ENCODE data around the gene IFT27.
"Not testable (repeated sequence)": the region's sequence is repeated elsewhere in the genome, so short reads cannot be mapped to it uniquely, and the experiment has no call there.

Gene IFT27

DNA sequence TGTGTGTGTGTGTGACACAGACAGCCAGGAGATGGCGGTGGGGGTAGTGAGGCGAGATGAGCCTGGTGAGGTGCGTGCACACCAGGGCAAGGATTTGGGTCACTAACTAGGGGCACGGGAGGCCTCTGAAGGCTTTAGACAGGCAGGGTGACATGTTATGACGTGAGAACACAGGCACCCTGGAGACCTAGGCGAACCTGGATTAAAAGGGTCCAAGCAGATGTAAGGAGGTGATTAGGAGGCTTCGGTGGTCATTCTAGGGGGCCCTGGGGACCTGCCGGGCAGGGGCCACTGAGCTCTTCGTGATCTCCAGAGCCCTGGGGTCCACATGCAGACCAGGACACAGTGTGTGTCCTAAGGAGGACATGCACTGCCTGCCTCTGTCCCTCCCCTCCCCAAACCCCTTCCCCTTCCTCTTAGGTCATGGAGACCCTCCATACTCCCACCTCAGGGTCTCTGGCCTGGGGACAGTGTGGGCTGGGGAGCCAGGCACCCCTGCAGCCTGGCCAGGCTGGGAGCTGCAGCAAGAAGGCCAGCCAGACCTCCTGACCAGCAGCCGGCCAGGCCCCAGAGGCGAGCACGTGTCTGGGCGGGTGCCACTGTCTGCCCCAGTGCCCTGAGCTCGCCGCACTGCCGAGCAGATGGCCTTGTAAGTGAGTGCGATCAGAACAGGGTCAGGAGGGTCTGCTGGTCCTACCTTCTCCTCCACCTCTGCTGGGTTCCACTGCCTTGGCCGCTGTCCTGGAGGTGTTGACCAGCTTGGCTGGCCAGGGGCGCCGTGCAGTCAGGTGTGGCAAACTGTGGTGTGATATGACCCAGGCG is 32.1 kb downstream of the IFT27 start:
- DNase-seq (ENCODE audit: low spot score), result no peak

DNA sequence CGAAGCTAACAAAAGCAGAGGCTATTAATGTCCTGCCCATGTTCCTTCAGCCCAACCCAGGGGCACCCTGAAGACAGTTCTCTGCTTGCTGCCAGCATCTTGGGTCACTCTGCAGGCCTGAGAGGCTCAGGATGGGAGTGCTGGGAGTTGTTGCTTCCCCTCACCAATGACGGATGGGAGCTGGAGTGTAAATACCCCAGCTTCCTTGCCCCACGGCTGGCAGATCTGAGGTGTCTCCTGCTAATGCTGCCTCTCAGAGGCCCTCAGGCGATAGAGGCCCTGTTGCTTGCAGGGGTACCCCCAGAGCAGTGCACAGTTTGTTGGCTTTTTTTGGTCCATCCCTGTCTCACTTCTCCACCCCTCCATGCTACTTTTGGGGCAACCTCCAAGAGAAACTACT is 32.9 kb downstream of the IFT27 start:
- DNase-seq (ENCODE audit: low spot score), result no peak

DNA sequence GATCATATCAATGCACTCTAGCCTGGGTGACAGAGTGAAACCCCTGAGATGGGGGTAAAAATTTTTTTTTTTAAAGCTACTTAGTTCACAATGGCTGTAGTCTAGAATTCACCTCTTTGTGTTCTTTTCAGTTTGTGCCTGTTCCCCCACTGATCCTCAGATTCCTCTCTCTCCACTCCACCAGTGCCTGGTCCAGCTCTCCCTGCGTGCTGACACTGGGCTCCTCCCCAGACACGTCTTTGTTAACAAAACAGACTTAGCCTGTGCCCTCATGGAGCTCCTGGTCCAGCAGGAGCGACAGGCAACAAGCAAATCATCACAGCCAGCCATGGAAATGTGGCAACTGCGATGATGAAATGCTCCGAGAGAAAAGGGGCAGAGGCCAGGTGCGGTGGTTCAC is 34.0 kb downstream of the IFT27 start:
- no peak for DNase-seq (ENCODE audit: low spot score)

DNA sequence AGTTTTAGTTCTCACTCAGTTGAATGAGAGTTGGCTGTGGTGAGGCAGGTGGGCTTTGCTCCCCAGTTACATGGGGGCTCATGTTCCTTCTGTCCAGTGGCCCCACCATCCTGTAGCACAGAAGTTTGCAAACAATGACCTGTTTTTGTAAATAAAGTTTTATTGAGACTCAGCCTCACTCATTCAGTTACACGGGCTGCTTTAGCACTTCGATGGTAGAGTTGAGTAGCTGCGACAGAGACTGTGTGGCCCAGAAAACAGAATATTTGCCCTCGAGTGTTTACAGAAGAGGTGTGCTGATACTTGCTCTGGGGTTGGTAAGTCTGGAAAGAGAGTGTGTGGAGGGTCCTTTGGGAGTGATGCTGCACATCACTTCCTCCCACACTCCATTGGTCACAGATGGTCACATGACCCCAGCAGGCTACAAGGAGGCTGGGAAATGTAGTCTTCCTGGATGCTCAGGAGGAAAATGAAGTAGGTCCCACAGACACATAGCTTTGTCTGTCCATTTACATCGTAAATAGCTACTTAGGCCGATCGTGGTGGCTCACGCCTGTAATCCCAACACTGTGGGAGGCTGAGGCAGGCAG is 34.6 kb downstream of the IFT27 start:
- no peak for DNase-seq (ENCODE audit: low spot score)

DNA sequence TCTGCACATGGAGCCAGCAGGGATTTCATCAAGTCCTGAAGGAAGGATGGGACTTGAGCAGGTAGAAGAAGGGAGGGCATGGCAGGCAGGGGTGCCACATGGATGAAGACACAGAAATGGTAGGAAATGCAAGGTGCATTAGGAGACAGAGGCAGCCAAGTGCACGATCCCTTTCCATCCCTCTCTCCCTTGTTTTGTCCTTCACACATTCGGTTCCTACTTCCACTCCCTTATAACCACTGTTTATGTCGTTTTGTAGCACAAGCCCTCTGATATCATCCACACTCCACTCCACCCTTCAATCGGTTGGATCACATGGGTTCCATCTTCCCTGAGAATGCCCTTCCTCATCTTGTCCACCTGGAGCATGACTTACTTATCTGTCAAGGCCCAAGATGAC is 35.2 kb downstream of the IFT27 start:
- no peak for DNase-seq (ENCODE audit: low spot score)

DNA sequence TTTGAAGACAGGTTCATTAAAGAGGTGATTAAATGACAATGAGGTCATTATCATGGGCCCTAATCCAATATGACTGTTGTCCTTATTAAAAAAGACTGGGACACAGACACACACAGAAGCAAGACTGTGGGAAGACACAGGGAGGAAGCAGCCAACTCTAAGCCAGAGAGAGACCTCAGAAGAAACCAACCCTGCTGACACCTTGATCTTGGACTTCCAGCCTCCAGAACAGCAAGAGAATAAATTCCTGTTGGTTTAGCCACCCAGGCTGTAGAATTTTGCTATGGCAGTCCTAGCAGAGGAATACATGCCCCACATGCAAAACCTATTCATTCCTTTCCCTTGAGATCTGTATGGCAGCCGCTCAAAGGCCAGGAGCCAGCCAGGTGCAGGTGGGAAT is 36.7 kb downstream of the IFT27 start:
- DNase-seq (ENCODE audit: low spot score), result no peak

DNA sequence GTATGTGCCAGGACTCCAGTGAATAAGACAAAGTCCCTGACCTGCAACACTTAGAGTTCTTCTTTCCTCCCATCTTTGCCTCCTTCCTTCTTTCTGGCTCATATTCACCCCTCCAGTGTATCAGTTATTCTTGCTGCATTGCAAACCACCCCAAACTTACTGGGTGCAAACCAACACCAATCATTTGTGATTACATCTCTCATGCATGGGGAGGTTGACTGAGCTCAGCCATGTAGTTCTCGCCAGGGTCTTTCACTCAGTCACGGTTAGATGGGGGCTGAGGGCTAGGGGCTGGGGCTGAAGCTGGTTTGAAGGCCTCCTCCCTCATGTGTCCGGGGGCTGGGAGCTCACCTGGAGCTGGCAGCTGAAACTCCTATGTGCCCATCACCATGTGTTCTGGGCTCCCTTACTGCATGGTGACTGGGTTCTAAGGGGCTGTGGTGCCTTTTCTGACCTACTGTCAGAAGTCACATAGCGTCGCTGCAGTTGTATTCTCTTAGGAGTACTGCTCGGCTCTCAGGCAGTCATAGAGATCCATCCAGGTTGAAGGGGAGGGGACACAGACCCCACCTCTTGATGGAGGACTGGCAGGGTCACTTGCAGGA is 37.4 kb downstream of the IFT27 start:
- DNase-seq (ENCODE audit: low spot score), result no peak

DNA sequence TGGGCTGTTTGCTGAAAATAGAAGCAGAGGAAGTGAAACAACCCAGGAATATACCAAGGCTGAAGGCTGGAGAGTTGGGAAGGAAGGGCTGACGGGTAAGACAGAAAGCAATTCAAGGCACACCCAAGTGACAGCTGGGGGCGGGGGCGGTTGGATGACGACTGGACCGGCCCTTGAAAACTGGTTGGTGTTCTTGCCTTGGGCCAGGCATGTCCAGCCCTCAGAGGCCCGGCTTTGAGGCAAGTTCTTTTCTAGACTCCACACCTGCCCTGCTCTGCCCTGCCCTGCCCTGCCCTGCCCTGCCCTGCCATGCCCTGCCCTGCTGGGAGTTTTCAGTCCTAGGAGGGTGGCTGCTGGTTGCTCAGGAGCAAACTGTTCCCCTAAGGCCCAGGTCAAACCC is 38.1 kb downstream of the IFT27 start:
- no peak for DNase-seq (ENCODE audit: low spot score)

DNA sequence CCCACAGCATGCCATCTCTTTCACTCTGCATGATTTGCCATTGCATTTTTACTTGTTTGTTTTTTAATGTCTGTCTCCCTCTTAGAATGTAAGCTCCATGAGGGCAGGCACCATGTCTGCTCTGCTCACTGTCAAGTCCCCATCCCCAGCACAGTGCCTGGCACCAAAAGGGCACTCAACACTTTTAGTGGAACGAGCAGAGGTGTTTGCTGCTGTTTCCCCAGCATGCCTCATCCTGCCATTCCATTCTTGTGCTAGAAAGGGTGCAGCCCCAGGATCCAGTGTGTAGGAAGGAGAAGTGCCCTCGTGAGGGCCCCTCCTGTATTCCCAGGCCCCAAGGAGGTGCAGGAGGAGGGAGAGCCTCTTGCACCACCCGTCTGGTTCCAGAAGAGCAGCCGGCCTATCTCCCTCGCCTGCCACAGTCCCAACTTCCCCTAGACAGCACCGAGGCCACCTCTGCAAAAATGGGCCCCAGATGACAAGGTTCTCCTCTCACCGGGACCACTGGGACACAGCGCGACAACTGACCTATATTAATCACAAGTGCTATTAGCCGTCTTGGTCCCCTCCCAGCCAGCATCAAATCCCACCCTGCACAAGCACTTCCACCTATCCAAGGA is 39.1 kb downstream of the IFT27 start:
- no peak for DNase-seq (ENCODE audit: low spot score)

DNA sequence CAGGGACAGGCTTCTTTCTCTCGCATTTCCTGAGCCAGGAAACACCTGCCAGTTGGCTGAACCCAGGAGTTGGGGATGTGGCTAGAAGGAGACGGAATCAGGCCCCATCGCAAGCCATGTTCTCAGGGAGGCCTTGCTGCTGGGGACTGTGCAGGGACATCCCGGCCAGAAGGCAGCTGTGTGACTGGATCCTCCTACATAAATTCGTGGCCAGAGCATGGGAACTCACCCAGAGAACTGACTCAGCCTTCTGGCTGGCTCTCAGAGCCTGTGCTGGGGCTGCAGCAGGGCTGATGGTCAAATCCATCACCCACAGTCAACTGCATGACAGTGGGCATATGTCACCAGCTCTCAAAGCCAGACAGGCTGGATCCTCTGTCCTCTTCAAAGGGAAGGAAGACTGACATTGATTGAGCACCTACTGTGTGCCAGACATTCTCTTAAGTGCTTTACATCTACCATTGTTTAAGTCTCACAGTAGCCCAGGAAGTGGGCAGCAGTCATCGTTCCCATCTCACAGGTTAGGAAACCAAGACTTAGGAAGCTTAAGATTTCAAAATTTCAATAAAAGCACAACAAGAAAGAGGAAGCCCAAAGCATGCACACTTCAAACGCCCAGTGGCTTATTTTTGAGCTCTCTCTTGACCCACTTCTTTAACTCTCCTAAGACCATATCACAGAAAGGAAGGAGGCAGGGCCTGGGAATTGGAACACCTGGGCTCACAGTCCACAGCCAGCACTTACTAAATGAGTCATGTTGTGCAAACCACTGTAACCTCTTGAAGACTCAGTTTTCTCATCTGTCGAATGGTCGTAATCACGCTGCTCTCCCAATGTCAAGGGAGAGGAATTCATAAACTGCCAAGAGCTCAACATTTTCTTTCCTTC is 41.5 kb downstream of the IFT27 start:
- DNase-seq (ENCODE audit: low spot score), result peak; percentile 28

DNA sequence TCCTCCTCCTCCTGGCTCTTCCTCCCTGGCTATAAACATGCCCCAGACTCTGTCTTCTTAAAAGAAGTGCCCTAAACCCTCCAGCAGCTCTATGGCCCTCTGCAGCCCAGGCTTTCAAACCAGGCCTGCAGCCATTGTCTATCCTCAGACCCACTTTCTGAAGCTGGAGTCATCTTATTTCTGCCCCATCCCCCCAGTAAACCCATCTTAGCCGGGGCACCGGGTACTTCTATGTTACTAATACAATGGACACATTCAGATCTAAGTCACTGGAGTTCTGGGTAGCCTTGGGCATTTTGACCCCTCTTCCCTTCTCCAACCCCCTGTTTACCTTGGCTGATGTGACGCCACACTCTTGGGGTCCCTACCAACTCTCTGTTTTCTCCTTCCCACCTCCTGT is 42.6 kb downstream of the IFT27 start:
- DNase-seq (ENCODE audit: low spot score), result no peak

DNA sequence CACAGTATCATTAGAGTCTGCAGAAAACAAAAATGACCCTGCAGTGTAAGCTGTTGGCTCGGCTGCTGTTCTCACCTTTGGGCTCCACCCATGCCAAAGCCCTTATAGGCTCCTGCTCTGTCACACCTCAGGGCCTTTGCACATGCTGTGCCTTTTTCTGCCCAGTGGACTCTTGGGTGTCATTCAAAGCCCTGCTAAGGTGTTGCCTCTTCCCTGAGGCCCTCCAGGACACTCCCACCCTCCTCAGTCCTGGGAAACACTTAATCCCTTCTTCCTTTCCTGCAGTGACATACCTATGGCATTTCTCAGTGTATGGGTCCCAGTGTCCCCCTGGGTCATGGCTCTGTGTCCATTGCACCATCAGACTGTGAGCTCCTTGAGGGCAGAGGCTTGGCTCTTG is 43.3 kb downstream of the IFT27 start:
- no peak for DNase-seq (ENCODE audit: low spot score)

DNA sequence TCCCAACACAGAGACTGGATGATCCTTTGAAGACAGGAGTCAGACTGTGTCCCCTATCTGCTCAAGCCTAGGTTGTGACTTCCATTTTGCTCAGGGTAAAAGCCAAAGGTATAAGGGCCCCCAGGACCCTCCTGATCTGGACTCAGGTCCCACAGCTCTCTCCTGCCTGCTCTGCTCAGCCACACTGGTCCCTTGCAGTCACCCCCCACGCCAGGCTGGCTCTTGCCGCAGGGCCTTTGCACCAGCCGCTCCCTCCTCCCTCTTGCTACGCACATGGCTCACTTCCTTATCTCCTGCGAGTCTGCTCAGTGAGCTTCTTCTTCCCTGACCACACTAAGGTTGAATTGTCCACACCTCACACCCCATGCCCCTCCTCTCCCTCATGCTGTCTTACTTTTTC is 44.0 kb downstream of the IFT27 start:
- no peak for DNase-seq (ENCODE audit: low spot score)

DNA sequence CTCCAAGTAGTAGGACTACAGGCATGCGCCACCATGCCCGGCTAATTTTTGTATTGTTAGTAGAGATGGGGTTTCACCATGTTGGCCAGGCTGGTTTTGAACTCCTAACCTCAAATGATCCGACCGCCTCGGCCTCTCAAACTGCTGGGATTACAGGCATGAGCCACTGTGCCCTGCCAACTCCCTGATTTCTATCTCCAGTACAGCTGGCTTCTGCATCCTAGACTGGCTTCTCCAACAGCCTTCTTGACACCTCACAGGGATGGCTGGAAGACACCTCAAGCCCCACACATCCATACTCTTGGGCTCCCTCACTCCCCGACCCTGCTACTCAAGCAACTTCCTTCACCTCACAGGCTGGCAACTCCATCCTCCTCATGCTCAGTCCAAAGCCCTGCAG is 44.6 kb downstream of the IFT27 start:
- DNase-seq (ENCODE audit: low spot score), result not testable (repeated sequence)

DNA sequence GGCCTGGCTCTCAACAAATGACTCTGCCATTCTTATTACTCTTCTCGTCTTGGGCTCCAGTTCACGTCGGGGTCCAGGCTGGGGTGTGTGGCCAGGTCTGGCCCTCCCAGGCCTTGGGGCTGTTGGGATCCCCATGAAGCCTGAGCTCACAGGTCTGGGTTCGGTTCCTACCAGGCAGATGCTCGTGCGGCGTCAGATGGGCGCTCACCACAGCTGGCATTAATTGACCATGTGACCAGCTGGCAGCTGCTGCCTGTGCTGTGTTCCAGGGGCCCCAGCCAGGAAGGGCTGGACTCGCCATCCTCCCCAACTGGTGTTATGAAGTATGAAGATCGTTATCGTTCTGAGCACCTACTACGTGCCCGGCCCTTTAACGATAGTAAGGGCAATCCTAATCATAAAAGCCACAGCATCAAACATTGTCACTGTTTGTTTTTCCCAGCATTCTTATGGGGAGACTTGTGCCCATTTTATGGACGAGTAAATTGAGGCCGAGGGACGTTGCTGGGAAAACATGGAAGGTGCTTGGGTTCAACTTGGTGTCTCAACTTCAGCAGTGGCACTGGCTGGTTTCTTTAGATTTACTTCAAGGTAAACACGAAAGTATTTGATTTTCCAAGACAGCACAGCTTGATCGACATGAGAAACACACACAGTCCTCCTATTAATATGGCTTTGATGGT is 45.6 kb downstream of the IFT27 start:
- no peak for DNase-seq (ENCODE audit: low spot score)

DNA sequence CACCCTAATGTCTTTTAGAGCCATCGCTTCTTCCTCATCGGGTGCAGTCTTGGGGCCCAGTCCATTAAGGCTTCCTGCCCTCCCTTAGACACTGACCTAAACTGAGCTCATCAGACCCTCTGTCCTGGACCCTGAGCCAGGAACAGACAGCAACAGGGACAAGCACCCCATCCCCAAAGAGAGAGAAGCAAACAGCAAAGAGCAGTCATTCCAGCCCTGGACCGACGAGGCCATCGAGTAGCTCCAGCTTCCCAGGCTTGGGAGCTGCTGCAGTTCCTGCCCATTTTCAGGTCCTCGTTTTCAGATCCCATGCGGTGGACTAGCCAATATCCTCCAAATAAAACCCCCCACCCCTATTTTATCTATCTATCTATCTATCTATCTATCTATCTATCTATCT is 46.6 kb downstream of the IFT27 start:
- no peak for DNase-seq (ENCODE audit: low spot score)

DNA sequence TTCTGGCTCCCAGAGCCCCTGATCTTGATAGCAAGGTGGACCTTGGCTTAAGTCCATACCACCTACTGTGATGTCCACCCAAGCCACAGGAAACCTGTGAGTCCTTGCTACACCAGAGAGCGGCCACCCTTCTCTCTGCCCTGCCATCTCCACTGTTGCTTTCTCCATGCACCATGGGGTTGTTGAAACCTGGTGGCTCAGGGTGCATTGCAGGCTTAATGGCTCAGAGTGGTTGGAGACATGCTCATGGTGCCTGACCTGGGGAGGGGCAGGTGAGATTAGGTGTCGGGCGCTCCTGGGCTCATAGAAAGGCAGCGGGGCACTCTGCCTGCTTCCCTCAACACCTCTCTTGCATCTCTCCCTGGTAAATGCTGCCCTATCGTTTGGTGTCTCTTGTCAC is 47.4 kb downstream of the IFT27 start:
- DNase-seq (ENCODE audit: low spot score), result no peak

DNA sequence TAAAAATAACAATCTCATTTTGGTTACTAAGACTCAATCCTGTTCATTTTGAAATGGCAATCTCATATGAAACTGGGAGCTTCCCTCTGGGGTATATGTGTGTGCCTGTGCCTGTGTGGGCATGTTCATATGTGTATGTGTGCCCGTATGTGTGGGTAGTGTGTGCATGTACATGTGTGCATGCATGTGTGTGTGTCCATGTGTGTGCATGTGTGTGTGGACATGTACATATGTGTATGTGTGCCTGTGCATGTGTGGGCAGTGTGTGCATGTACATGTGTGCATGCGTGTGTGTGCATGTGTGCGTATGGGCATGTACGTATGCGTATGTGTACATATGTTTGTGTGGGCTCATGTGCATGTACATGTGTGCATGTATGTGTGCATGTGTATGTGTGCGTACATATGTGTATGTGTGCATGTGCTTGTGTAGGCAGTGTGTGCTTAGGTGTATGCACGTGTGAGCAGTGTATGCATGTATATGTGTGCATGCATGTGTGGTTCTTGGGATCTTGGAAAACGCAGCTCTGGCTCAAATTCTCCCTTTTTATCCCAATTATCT is 47.9 kb downstream of the IFT27 start:
- no peak for DNase-seq (ENCODE audit: low spot score)

DNA sequence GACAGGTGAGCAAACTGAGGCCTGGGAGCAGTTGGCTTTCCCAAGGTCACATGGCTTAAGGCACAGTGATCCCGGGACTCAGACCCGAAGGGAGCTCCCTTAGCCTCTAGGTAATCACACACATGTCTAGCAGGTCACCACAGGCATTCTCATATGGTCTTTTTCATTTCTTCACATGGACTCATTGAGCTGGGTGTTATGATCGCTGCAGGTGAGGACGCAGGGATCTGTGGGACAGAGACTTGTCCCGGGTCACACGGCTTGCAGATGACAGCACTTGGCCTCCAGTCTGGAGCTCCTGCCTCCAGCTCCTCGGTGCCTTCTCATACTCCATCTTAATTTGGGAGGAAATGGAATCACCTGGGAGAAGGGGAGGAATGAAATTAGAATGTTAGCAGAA is 48.8 kb downstream of the IFT27 start:
- DNase-seq (ENCODE audit: low spot score), result no peak

DNA sequence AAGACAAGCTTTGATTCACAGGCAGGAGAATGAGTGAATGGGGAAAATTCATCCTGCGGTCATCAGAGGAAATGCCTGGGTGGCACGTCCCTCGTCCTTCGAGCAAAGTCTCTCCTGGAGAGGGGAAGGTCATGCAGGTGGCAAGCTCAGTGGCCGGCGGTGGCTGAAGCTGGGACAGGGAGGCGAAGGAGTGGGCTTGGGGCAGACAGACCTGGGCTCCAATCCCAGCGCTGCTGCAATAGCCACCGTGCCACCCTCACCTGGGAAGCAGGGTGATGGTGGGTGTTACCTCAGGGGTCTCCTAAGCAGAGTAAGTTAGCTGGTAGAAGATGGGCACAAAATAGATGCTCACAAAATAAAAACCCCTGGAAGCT is 49.9 kb downstream of the IFT27 start:
- peak; percentile 13 for DNase-seq (ENCODE audit: low spot score)

DNA sequence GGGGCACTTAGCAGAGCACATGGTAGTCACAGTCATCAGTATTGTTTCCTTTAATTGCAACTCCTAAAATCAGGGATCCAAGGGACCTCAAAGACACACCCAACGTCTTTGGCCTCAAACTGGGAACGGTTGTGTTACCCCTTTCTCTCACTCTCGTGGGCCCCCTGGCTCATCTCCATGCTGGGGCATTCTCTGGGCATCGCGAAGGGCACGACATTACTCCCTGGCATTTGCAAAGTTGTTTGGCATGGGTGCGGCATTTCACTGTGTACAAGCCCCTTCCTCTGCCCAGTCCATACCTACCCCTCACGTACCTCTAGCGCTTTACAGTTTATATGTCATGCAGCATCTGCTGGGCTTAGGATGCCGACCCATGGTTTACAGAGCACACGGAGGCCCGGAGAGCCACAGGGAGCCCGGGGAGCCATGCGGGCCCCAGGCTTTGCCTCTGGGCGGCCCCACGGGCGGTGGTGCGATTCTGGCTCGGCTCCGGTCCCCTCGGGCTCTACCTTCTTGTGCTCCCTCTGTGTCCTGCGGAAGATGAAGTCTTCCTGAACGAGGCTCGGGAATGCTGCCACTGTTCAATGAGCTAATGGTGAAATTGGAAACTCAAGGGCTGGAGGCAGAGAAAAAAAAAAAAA is 50.4 kb downstream of the IFT27 start:
- DNase-seq (ENCODE audit: low spot score), result no peak
